Body of pancreas (tissue), 4 donors: ENCODE measurements around the gene BTG2.

Source experiments
- POLR2A ChIP-seq, 3 donors: fragments of 450-650 bp; IDR thresholded peaks; one replicate each; pipeline ENCODE4 v1.6.1; 2016; ENCODE audit warnings: antibody characterized with exemption in 3 of 3, mild to moderate bottlenecking in 2 of 3
- TF ChIP-seq, protein P1 (sequence below), 7 experiments: fragments of 450-650 bp in 4 of 7; fragments of 200-600 bp in 3 of 7; sonication (generic) in 3 of 7; IDR thresholded peaks; one replicate each; pipeline ENCODE4 v1.5.1; 2016 to 2019; ENCODE audit warnings: antibody characterized with exemption in 7 of 7

DNA sequence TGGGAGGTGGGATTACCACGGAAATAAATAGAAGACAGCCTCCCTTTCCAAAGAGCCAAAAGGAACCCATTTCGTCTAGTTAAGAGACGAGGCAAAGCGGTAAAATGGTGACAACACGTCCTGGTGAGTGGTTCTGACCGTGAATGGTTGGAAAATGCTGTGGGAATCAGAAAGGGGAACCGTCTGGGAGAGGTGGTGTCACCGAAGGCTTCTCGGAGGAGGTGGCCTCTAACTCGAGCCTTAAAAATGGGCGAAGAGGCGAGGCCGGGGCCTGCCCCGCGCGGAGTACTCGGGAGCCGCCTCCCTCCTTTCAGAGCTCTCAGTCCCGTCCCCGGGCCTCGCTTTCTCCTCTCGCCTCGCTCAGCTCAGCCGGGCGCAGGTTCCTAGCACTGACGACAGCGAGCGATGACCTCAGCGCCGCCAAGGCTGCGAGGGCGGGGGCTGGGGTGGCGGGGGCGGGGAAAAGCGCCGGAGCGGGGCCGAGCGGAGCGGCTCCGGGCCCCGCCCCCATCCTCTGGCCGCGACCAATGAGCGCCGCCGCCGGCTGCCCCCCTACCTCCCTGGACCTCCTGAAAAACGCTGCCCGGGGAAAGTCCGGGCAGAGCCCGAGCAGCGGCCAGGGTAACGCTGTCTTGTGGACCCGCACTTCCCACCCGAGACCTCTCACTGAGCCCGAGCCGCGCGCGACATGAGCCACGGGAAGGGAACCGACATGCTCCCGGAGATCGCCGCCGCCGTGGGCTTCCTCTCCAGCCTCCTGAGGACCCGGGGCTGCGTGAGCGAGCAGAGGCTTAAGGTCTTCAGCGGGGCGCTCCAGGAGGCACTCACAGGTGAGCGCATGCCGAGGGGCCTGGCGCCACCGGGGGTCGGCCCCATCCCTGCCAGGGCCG is at the start of gene BTG2:
- TF ChIP-seq, protein P1, sequence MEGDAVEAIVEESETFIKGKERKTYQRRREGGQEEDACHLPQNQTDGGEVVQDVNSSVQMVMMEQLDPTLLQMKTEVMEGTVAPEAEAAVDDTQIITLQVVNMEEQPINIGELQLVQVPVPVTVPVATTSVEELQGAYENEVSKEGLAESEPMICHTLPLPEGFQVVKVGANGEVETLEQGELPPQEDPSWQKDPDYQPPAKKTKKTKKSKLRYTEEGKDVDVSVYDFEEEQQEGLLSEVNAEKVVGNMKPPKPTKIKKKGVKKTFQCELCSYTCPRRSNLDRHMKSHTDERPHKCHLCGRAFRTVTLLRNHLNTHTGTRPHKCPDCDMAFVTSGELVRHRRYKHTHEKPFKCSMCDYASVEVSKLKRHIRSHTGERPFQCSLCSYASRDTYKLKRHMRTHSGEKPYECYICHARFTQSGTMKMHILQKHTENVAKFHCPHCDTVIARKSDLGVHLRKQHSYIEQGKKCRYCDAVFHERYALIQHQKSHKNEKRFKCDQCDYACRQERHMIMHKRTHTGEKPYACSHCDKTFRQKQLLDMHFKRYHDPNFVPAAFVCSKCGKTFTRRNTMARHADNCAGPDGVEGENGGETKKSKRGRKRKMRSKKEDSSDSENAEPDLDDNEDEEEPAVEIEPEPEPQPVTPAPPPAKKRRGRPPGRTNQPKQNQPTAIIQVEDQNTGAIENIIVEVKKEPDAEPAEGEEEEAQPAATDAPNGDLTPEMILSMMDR (IDR thresholded peaks at IDR 0.05), result peak in 1 of 7 experiments; percentile 13
- TF ChIP-seq POLR2A (IDR thresholded peaks at IDR 0.05), result peak; percentile 100
